Measurements from ENCODE around the gene ERRFI1. TPM values are rescaled to one million over a fixed set of nuclear protein-coding genes. Genes with fewer than 3 reads are reported as not detected.
A peak's percentile ranks its signal among the peaks of the same experiment; 100 is the strongest.

Gene ERRFI1
- total and polyA plus RNA-seq, 2 of the 8 experiments (the other 6 are each of a cell fraction or from before 2014, with no cell fraction given) = 23.4 to 46.1 TPM

GRCh38 chr1:7962636-7963377, 63.3 kb downstream of the ERRFI1 start:
- Histone ChIP-seq H3K4me1 (replicated peaks in 1 of 4; ENCODE audit: control insufficient read depth in 3 of 4, insufficient read depth in 4 of 4, low read length in 3 of 4) (peaks cover 0 to 2% (median 0%) of the 10 kb centered on the region in 4 experiments; a peak in 1 of 7 replicates), H3K23me2 (ENCODE audit: low read depth, low read length) (no peaks in the 10 kb centered on the region), H2BK12ac (ENCODE audit: low read depth, low read length) (no peak overlapping the region), H3K14ac (ENCODE audit: insufficient read length) (no peak overlapping the region), H3K9ac (replicated peaks in 1 of 4; ENCODE audit: extremely low read depth in 1 of 4, low read depth in 3 of 4, low read length in 3 of 4) (no peak overlapping the region), H3K27ac (ENCODE audit: low read depth, low read length) (no peak overlapping the region), H3K18ac (ENCODE audit: extremely low read depth, low read length) (no peak overlapping the region), H4K91ac (replicated peaks; ENCODE audit: insufficient read length, low read length) (no peak overlapping the region), H3K79me2 (ENCODE audit: control insufficient read depth in 1 of 2, insufficient read depth in 2 of 2, low read length in 2 of 2) (peaks cover 0 to 53% of the 10 kb centered on the region in 2 experiments; a peak in 2 of 4 replicates), H3K79me1 (ENCODE audit: low read depth, low read length) (peaks cover 2% of the 10 kb centered on the region; the same call in 1 of the 2 replicates), H4K20me1 (replicated peaks in 1 of 2; ENCODE audit: control insufficient read depth in 1 of 2, insufficient read depth in 2 of 2, low read length in 2 of 2) (peaks cover 2 to 4% of the 10 kb centered on the region in 2 experiments), H3K27me3 (replicated peaks in 1 of 4; ENCODE audit: control insufficient read depth in 3 of 4, extremely low read depth in 1 of 4, insufficient read depth in 3 of 4, low read length in 3 of 4) (no peaks in the 10 kb centered on the region), H3K23ac (ENCODE audit: insufficient read length) (no peak overlapping the region), H2BK20ac (ENCODE audit: low read length) (no peak overlapping the region), H3K56ac (replicated peaks; ENCODE audit: insufficient read length, low read depth, low read length) (no peak overlapping the region), H3K4me3 (ENCODE audit: extremely low read depth in 1 of 4, insufficient read depth in 2 of 4, low read depth in 3 of 4, low read length in 4 of 4) (peak overlapping the region; percentile 82 to 92 (median 86); a peak in 7 of 8 replicates), H4K8ac (ENCODE audit: extremely low read depth, insufficient read depth, low read length) (peak overlapping the region; percentile 36; the same call in 1 of the 2 replicates), H3K4me2 (ENCODE audit: insufficient read depth in 1 of 2, low read depth in 2 of 2, low read length in 2 of 2) (peak overlapping the region; percentile 49 to 59), H2AFZ (ENCODE audit: low read length) (no peak overlapping the region), H2BK120ac (replicated peaks; ENCODE audit: low read depth, low read length) (no peak overlapping the region), H2AK5ac (ENCODE audit: low read depth, low read length) (no peak overlapping the region), H3K4ac (replicated peaks; ENCODE audit: insufficient read length, low read depth, low read length) (no peak overlapping the region), H4K5ac (ENCODE audit: insufficient read length, low read depth, low read length) (no peak overlapping the region), H3K9me3 (ENCODE audit: insufficient read depth in 2 of 2, low read depth in 1 of 2, low read length in 1 of 2) (no peaks in the 10 kb centered on the region), H2BK5ac (ENCODE audit: low read depth, low read length) (no peak overlapping the region), H2BK15ac (ENCODE audit: low read length) (no peak overlapping the region), H3K36me3 (ENCODE audit: control insufficient read depth in 2 of 4, insufficient read depth in 4 of 4, low read length in 3 of 4) (peaks cover 11 to 37% (median 31%) of the 10 kb centered on the region in 4 experiments)
- DNase-seq (ENCODE audit: low read depth in 1 of 2, low spot score in 2 of 2) = no peak
- no peak for FAIRE-seq
- 91% methylated on average over 11 of the region's 11 CpGs; no CpG with 5 or more reads in 1 of the 2 experiments for WGBS, 2 experiments (ENCODE audit: extremely low coverage in 1 of 2, insufficient coverage in 1 of 2, insufficient read length in 1 of 2, insufficient replicate concordance in 2 of 2, low coverage in 1 of 2, low lambda C conversion rate in 2 of 2, missing lambda C conversion rate in 1 of 2)
- CTCF ChIA-PET (ENCODE audit: partially characterized antibody) = interaction anchor here (0.9 to 6.6 kb wide), 2 partner anchors 13 to 59 kb away, joined by 3 to 38 read pairs; no protein-coding TSS in a partner anchor
- POLR2A ChIA-PET (ENCODE audit: partially characterized antibody) = interaction anchor here (0.6 to 2.0 kb wide), 6 partner anchors 12 to 240 kb away, joined by 3 to 7 read pairs (median 4); no protein-coding TSS in a partner anchor
- no peak for TF ChIP-seq GTF2F1 (IDR thresholded peaks at IDR 0.05; ENCODE audit: borderline replicate concordance, low read depth, low read length)
- TF ChIP-seq BCL11A (IDR thresholded peaks at IDR 0.05; ENCODE audit: low read depth in 2 of 2, low read length in 2 of 2) = no peak
- no peak for TF ChIP-seq RFX5 (IDR thresholded peaks at IDR 0.05; ENCODE audit: borderline replicate concordance, low read depth, low read length)
- TF ChIP-seq POLR2AphosphoS5 (IDR thresholded peaks at IDR 0.05; ENCODE audit: low read depth, low read length) = no peak
- TF ChIP-seq TBP (IDR thresholded peaks at IDR 0.05; ENCODE audit: low read depth, low read length) = no peak
- TF ChIP-seq EZH2 (IDR thresholded peaks at IDR 0.05; ENCODE audit: low read depth, low read length, severe bottlenecking) = no peak
- no peak for TF ChIP-seq E2F6 (IDR thresholded peaks at IDR 0.05)
- TF ChIP-seq ZNF274 (IDR thresholded peaks at IDR 0.05; ENCODE audit: borderline replicate concordance, extremely low read depth, low read length) = no peak
- no peak for TF ChIP-seq POLR2A (IDR thresholded peaks at IDR 0.05; ENCODE audit: control extremely low read depth in 1 of 2, low read depth in 2 of 2, low read length in 2 of 2)
- TF ChIP-seq USF2 (IDR thresholded peaks at IDR 0.05; ENCODE audit: low read length) = no peak

All from H1 (cell line).